Astrocyte of the spinal cord (primary cell): ENCODE data around the gene SH3RF3.
A peak's percentile ranks its signal among the peaks of the same experiment; 100 is the strongest.
"Not testable (repeated sequence)": the region's sequence is repeated elsewhere in the genome, so short reads cannot be mapped to it uniquely, and the experiment has no call there.

Experiments used
- DNase-seq: peaks from one replicate; pipeline ENCODE4 v3.0.0; 2011; ENCODE audit warnings: low read depth, low spot score
- H3K4me3 ChIP-seq: 2 replicates; pipeline ENCODE4 v1.5.1; 2011; ENCODE audit warnings: low read depth, mild to moderate bottlenecking, low read length, moderate library complexity
- CTCF ChIP-seq: IDR thresholded peaks from 2 replicates; pipeline ENCODE4 v1.5.1; 2012; ENCODE audit warnings: low read depth, mild to moderate bottlenecking, low read length, inconsistent platforms
- in situ Hi-C: cut with HindIII; loops from 2 replicates; pipeline ENCODE4 v1.10.0; 2017; ENCODE audit warnings: low sequenced_read_pairs

The SH3RF3 gene

GRCh38 chr2:109533823-109534222, 404.8 kb downstream of the SH3RF3 start:
- no peak for TF ChIP-seq CTCF
- in situ Hi-C loops = no loop called here
- H3K4me3 ChIP-seq = no peak overlapping the region
- no peak for DNase-seq

GRCh38 chr2:109535217-109535946, 406.4 kb downstream of the SH3RF3 start:
- in situ Hi-C loops = no loop called here
- TF ChIP-seq CTCF = no peak
- H3K4me3 ChIP-seq = no peak overlapping the region
- DNase-seq = no peak

GRCh38 chr2:109536556-109536955, 407.6 kb downstream of the SH3RF3 start:
- DNase-seq = peak; percentile 37
- H3K4me3 ChIP-seq, in situ Hi-C loops: not testable (repeated sequence)

- H3K4me3 ChIP-seq = no peak overlapping the region
- TF ChIP-seq CTCF = no peak
- peak; percentile 24 for DNase-seq
- in situ Hi-C loops = no loop called here
These were observed 408.7 kb downstream of the SH3RF3 start for GRCh38 chr2:109537565-109538222.

- in situ Hi-C loops = no loop called here
- TF ChIP-seq CTCF = no peak
- no peak for DNase-seq
- no peak overlapping the region for H3K4me3 ChIP-seq
These were observed 409.5 kb downstream of the SH3RF3 start for GRCh38 chr2:109538546-109538945.

- in situ Hi-C loops = no loop called here
- no peak for DNase-seq
- no peak overlapping the region for H3K4me3 ChIP-seq
- no peak for TF ChIP-seq CTCF
These were observed 413.4 kb downstream of the SH3RF3 start for GRCh38 chr2:109542384-109542783.

GRCh38 chr2:109545828-109546713, 417.1 kb downstream of the SH3RF3 start:
- peak; percentile 95 for TF ChIP-seq CTCF
- DNase-seq = peak; percentile 64
- H3K4me3 ChIP-seq = no peak overlapping the region
- in situ Hi-C loops = no loop called here
